B cell (primary cell): ENCODE data around the gene FBXO27. TPM values are rescaled to one million over a fixed set of nuclear protein-coding genes. Genes with fewer than 3 reads are reported as not detected.

ENCODE experiments used
- ATAC-seq: fragments of 200-7000 bp; cut with Tn5 transposase; one replicate; pipeline ENCODE4 v1.10.0; 2021; ENCODE audit warnings: low read depth, mild to moderate bottlenecking, moderate number of reproducible peaks, moderate library complexity
- CTCF ChIA-PET: fragments of 350-600 bp; sonication (Branson Sonifier 250); formaldehyde crosslinking; loops from one replicate; lab custom pipeline; 2021; ENCODE audit warnings: antibody characterized with exemption, inconsistent platforms; lab: Charles Lee
- POLR2A ChIA-PET: fragments of 350-600 bp; sonication (Branson Sonifier 250); formaldehyde crosslinking; loops from one replicate; lab custom pipeline; 2021; ENCODE audit warnings: antibody characterized with exemption; lab: Charles Lee
- DNase-seq: peaks from one replicate; pipeline ENCODE4 v3.0.0; 2013
- H2AFZ ChIP-seq: 2 replicates; pipeline ENCODE4 v1.6.1; 2012; ENCODE audit warnings: mild to moderate bottlenecking, low read depth, low read length; ENCODE audit not compliant: insufficient read depth, poor library complexity, severe bottlenecking
- H3K27ac ChIP-seq, 2 donors: 1 replicate in 1 of 2; 2 replicates in 1 of 2; pipeline ENCODE4 v1.5.1; 2012 to 2013; ENCODE audit warnings: low read length in 2 of 2, mild to moderate bottlenecking in 2 of 2, moderate library complexity in 1 of 2
- H3K27me3 ChIP-seq, 4 experiments: fragments of 200-600 bp in 1 of 4; sonication (generic) in 1 of 4; replicated peaks in 1 of 4; 1 replicate in 2 of 4; 2 replicates in 2 of 4; pipeline versions ENCODE4 v1.6.1 to v1.7.0; 2013 to 2016; ENCODE audit warnings: low read length in 3 of 4, mild to moderate bottlenecking in 2 of 4, mixed read lengths in 1 of 4, moderate library complexity in 1 of 4; ENCODE audit not compliant: insufficient read depth in 4 of 4, control insufficient read depth in 3 of 4; ENCODE audit errors: control extremely low read depth in 1 of 4
- H3K36me3 ChIP-seq, 2 experiments: replicated peaks in 1 of 2; 1 replicate in 1 of 2; 2 replicates in 1 of 2; pipeline versions ENCODE4 v1.6.1 to v1.7.1; 2013; ENCODE audit warnings: low read length in 1 of 2; ENCODE audit not compliant: insufficient read depth in 2 of 2, control insufficient read depth in 1 of 2; ENCODE audit errors: control extremely low read depth in 1 of 2, extremely low read depth in 1 of 2
- H3K4me1 ChIP-seq, 2 donors: fragments of 200-600 bp in 1 of 2; sonication (generic) in 1 of 2; 1 replicate in 1 of 2; 2 replicates in 1 of 2; pipeline versions ENCODE4 v1.5.1 to v1.6.1; 2013 to 2017; ENCODE audit warnings: low read length in 2 of 2; ENCODE audit not compliant: control insufficient read depth in 2 of 2, insufficient read depth in 2 of 2
- H3K4me2 ChIP-seq: replicated peaks from 2 replicates; pipeline ENCODE3; 2012; ENCODE audit warnings: mild to moderate bottlenecking, low read depth, low read length; ENCODE audit not compliant: poor library complexity, severe bottlenecking
- H3K4me3 ChIP-seq, 5 experiments: fragments of 200-600 bp in 1 of 5; sonication (generic) in 1 of 5; 1 replicate in 3 of 5; 2 replicates in 2 of 5; pipeline versions ENCODE4 v1.5.1 to v1.7.0; 2011 to 2016; ENCODE audit warnings: low read length in 4 of 5, mild to moderate bottlenecking in 4 of 5, low read depth in 2 of 5, control low read depth in 1 of 5, moderate library complexity in 1 of 5; ENCODE audit not compliant: insufficient read depth in 1 of 5; ENCODE audit errors: control extremely low read depth in 1 of 5, extremely low read depth in 1 of 5
- H3K79me2 ChIP-seq: fragments of 200-600 bp; sonication (generic); one replicate; pipeline ENCODE4 v1.6.0; 2016; ENCODE audit warnings: low read length; ENCODE audit not compliant: control insufficient read depth, insufficient read depth
- H3K9ac ChIP-seq: fragments of 200-600 bp; sonication (generic); 2 replicates; pipeline ENCODE4 v1.6.1; 2017; ENCODE audit warnings: mild to moderate bottlenecking, low read length, moderate library complexity
- H3K9me3 ChIP-seq, 3 donors: one replicate each; pipeline versions ENCODE4 v1.6.1 to v1.7.1; 2013; ENCODE audit warnings: low read length in 2 of 3; ENCODE audit not compliant: control insufficient read depth in 2 of 3, insufficient read depth in 1 of 3; ENCODE audit errors: control extremely low read depth in 1 of 3
- H4K20me1 ChIP-seq: 2 replicates; pipeline ENCODE4 v1.6.0; 2012; ENCODE audit warnings: mild to moderate bottlenecking, low read length; ENCODE audit not compliant: insufficient read depth, control insufficient read depth, poor library complexity, severe bottlenecking
- H3K27ac Mint-ChIP-seq: one replicate; pipeline ENCODE4 v1.8.0; 2021; ENCODE audit warnings: mixed read lengths
- H3K27me3 Mint-ChIP-seq: one replicate; pipeline ENCODE4 v1.8.0; 2021; ENCODE audit warnings: mixed read lengths
- H3K4me1 Mint-ChIP-seq: one replicate; pipeline ENCODE4 v1.8.0; 2021; ENCODE audit warnings: mixed read lengths
- H3K4me3 Mint-ChIP-seq: one replicate; pipeline ENCODE4 v1.8.0; 2021; ENCODE audit warnings: mixed read lengths
- H3K9me3 Mint-ChIP-seq: one replicate; pipeline ENCODE4 v1.8.0; 2022; ENCODE audit warnings: mixed read lengths; ENCODE audit not compliant: insufficient read depth
- CTCF ChIP-seq: fragments of 200-600 bp; IDR thresholded peaks from one replicate; pipeline ENCODE4 v1.8.0; 2022; ENCODE audit warnings: antibody characterized with exemption, mild to moderate bottlenecking
- EZH2 ChIP-seq: IDR thresholded peaks from 2 replicates; pipeline ENCODE4 v1.6.1; 2012; ENCODE audit warnings: borderline replicate concordance, low read depth, mild to moderate bottlenecking, moderate library complexity, low read length; ENCODE audit not compliant: insufficient read depth, poor library complexity, severe bottlenecking
- WGBS: methylation state at CpG from one replicate; pipeline ENCODE4 v1.1.5; 2013; ENCODE audit warnings: missing lambda C conversion rate; ENCODE audit not compliant: insufficient coverage; 5-methylcytosine and 5-hydroxymethylcytosine counted together
- intact Hi-C: fragments of 100-400 bp; cut with micrococcal nuclease; formaldehyde crosslinking; loops from one replicate; pipeline ENCODE4 v1.10.0; 2022
- polyA plus RNA-seq: library from polyadenylated mRNA; depleted of rRNA; stranded (reverse); fragments of >200 nt; gene quantifications from 2 replicates; pipeline ENCODE4 v1.2.3, GENCODE V29; 2012
- total RNA-seq, 2 donors: library from RNA; stranded (reverse); fragments of 120-200 nt in 1 of 2; gene quantifications; 1 replicate in 1 of 2; 2 replicates in 1 of 2; pipeline versions ENCODE4 v1.2.3 to v1.2.4, GENCODE V29; 2013 to 2022

Gene FBXO27
- total and polyA plus RNA-seq, 2 donors (not counting 1 experiment from before 2014, with no cell fraction given), result 0.12 to 0.18 TPM

- H2AFZ ChIP-seq, result no peak overlapping the region
- ATAC-seq (no peak), DNase-seq (no peak)
- TF ChIP-seq EZH2, result no peak
- no peak for TF ChIP-seq CTCF
- Mint-ChIP-seq H3K4me3 (no peak overlapping the region), H3K27me3 (no peaks in the 10 kb centered on the region), H3K9me3 (no peaks in the 10 kb centered on the region), H3K27ac (no peak overlapping the region), H3K4me1 (no peaks in the 10 kb centered on the region)
- peaks cover 0 to 4% (median 0%) of the 10 kb centered on the region in 4 experiments for H3K27me3 ChIP-seq
- no peak overlapping the region for H3K4me2 ChIP-seq
- H3K36me3 ChIP-seq, result no peaks in the 10 kb centered on the region
- ChIA-PET CTCF (interaction anchor here (0.6 to 1.3 kb wide), 3 partner anchors 18 to 621 kb away, joined by 3 read pairs; no protein-coding TSS in a partner anchor), POLR2A (no interaction called here)
- H3K79me2 ChIP-seq, result no peaks in the 10 kb centered on the region
- H3K4me3 ChIP-seq, result no peak overlapping the region
- intact Hi-C loops, result no loop called here
- H3K4me1 ChIP-seq, result no peaks in the 10 kb centered on the region
- no peak overlapping the region for H3K27ac ChIP-seq
- H3K9ac ChIP-seq, result no peak overlapping the region
- H3K9me3 ChIP-seq, result peaks cover 0 to 6% (median 0%) of the 10 kb centered on the region in 3 donors
- 82% methylated on average over 7 of the region's 9 CpGs for WGBS
- no peaks in the 10 kb centered on the region for H4K20me1 ChIP-seq
These were observed 20.5 kb upstream of the FBXO27 start for GRCh38 chr19:39052846-39053245.

DNA sequence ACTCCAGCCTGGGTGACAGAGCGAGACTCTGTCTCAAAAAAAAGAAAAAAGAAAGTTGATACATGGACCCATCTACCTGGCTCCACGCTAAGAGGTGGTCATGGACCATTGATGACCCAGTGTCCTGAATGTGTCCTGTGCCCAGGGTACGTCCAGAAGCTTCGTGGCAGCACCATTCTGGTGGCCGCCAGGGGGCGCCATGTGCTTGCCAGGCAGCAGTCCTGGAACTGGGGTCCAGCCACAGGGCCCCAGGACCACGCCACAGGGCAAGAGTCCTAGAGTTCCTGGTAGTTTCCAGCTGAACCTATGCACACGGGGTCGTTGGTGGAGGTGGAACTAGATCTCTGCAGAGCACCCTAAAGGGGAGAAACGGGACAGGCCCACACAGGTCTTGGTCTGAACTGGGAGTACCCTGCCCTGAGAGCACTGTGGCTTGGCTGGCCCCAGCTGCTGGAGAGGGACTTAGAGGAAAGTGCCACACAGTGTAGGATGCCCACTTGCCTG, 19.9 kb upstream of the FBXO27 start:
- Histone ChIP-seq H3K4me2 (no peak overlapping the region), H3K4me3 (no peak overlapping the region), H3K79me2 (no peaks in the 10 kb centered on the region), H2AFZ (no peak overlapping the region), H4K20me1 (no peaks in the 10 kb centered on the region), H3K27ac (no peak overlapping the region), H3K9ac (no peak overlapping the region), H3K36me3 (no peaks in the 10 kb centered on the region), H3K4me1 (no peaks in the 10 kb centered on the region), H3K27me3 (peaks cover 0 to 4% (median 0%) of the 10 kb centered on the region in 4 experiments), H3K9me3 (peaks cover 0 to 6% (median 0%) of the 10 kb centered on the region in 3 donors)
- no peak overlapping the region for H3K27ac Mint-ChIP-seq
- no peak overlapping the region for H3K4me3 Mint-ChIP-seq
- no peaks in the 10 kb centered on the region for H3K9me3 Mint-ChIP-seq
- TF ChIP-seq CTCF, result peak; percentile 80
- no peak for TF ChIP-seq EZH2
- intact Hi-C loops, result no loop called here
- 25% methylated on average over 10 of the region's 10 CpGs for WGBS
- H3K4me1 Mint-ChIP-seq, result no peaks in the 10 kb centered on the region
- ChIA-PET CTCF (interaction anchor here (0.6 to 1.3 kb wide), 5 partner anchors 9 to 869 kb away, joined by 3 to 5 read pairs (median 3); no protein-coding TSS in a partner anchor), POLR2A (no interaction called here)
- ATAC-seq (no peak), DNase-seq (peak; percentile 67)
- no peaks in the 10 kb centered on the region for H3K27me3 Mint-ChIP-seq
